BJ (cell line): ENCODE data around the gene NID2. TPM values are rescaled to one million over a fixed set of nuclear protein-coding genes. Genes with fewer than 3 reads are reported as not detected.

ENCODE experiments used
- CTCF ChIA-PET: fragments of 350-600 bp; formaldehyde crosslinking; extraction: SDS; loops from one replicate; lab custom pipeline; 2021; ENCODE audit warnings: antibody characterized with exemption, inconsistent platforms; lab: Yijun Ruan, JAX
- POLR2A ChIA-PET: fragments of 300-600 bp; sonication (Branson Sonifier 250); formaldehyde crosslinking; extraction: SDS; loops from one replicate; lab custom pipeline; 2021; ENCODE audit warnings: antibody characterized with exemption; lab: Charles Lee
- DNase-seq: peaks from one replicate; pipeline ENCODE4 v3.0.0-alpha.2; 2011; ENCODE audit warnings: low read depth
- H3K27me3 ChIP-seq: 2 replicates; pipeline ENCODE4 v1.6.0; 2011; ENCODE audit warnings: low read length; ENCODE audit not compliant: control insufficient read depth, insufficient read depth
- H3K36me3 ChIP-seq: 2 replicates; pipeline ENCODE4 v1.5.1; 2011; ENCODE audit warnings: low read length; ENCODE audit not compliant: control insufficient read depth, insufficient read depth
- H3K4me3 ChIP-seq: 2 replicates; pipeline ENCODE4 v1.5.1; 2011; ENCODE audit warnings: low read depth, mild to moderate bottlenecking, control low read depth, low read length
- CTCF ChIP-seq: IDR thresholded peaks from 2 replicates; pipeline ENCODE4 v1.5.1; 2011; ENCODE audit warnings: low read depth, mild to moderate bottlenecking, control low read depth, inconsistent platforms, low read length, moderate library complexity; ENCODE audit not compliant: insufficient read depth
- polyA plus RNA-seq: library from polyadenylated mRNA; depleted of rRNA; stranded (reverse); fragments of >200 nt; gene quantifications from 2 replicates; pipeline ENCODE4 v1.2.3, GENCODE V29; 2011

Gene NID2
- polyA plus RNA-seq, 1 experiment: 279 TPM

- Histone ChIP-seq H3K27me3 (no peaks in the 10 kb centered on the region), H3K4me3 (no peak overlapping the region), H3K36me3 (no peaks in the 10 kb centered on the region)
- ChIA-PET CTCF (interaction anchor here (0.5 to 2.3 kb wide), 6 partner anchors 8 to 53 kb away, joined by 3 to 13 read pairs (median 5); partner anchors contain the start of gene NID2), POLR2A (interaction anchor here (1.7 kb wide), 1 partner anchor 11 kb away, joined by 4 read pairs; the partner anchor contains the start of gene NID2)
- DNase-seq: no peak
- no peak for TF ChIP-seq CTCF
Measured at GRCh38 chr14:52080158-52080800, 11.4 kb upstream of the NID2 start.

GRCh38 chr14:52079239-52079959, 10.5 kb upstream of the NID2 start:
- no peak for TF ChIP-seq CTCF
- no peaks in the 10 kb centered on the region for H3K36me3 ChIP-seq
- ChIA-PET POLR2A (interaction anchor here (1.7 kb wide), 1 partner anchor 10 kb away, joined by 4 read pairs; the partner anchor contains the start of gene NID2), CTCF (interaction anchor here (0.9 to 2.3 kb wide), 4 partner anchors 7 to 53 kb away, joined by 3 to 5 read pairs (median 4); no protein-coding TSS in a partner anchor)
- no peaks in the 10 kb centered on the region for H3K27me3 ChIP-seq
- H3K4me3 ChIP-seq: no peak overlapping the region
- DNase-seq: no peak

GRCh38 chr14:52078721-52079120, 9.9 kb upstream of the NID2 start:
- Histone ChIP-seq H3K4me3 (no peak overlapping the region), H3K27me3 (no peaks in the 10 kb centered on the region), H3K36me3 (no peaks in the 10 kb centered on the region)
- ChIA-PET CTCF (interaction anchor here (0.9 to 1.1 kb wide), 2 partner anchors 33 to 46 kb away, joined by 3 read pairs; no protein-coding TSS in a partner anchor), POLR2A (no interaction called here)
- DNase-seq: no peak
- no peak for TF ChIP-seq CTCF

- Histone ChIP-seq H3K4me3 (no peak overlapping the region), H3K36me3 (no peaks in the 10 kb centered on the region), H3K27me3 (no peaks in the 10 kb centered on the region)
- CTCF ChIA-PET: interaction anchor here (0.9 kb wide), 1 partner anchor 32 kb away, joined by 3 read pairs; no protein-coding TSS in a partner anchor
- no peak for DNase-seq
- no peak for TF ChIP-seq CTCF
- POLR2A ChIA-PET: no interaction called here
Measured at GRCh38 chr14:52078095-52078531, 9.3 kb upstream of the NID2 start.
